Skin epidermis (tissue), 12 donors: ENCODE measurements around the gene CCBE1.
"Not testable (repeated sequence)": the region's sequence is repeated elsewhere in the genome, so short reads cannot be mapped to it uniquely, and the experiment has no call there.

ENCODE experiments used
- H3K27ac ChIP-seq, 21 experiments: fragments of 200-600 bp; sonication (generic) in 11 of 21; one replicate each; pipeline ENCODE4 v1.5.0; 2020; ENCODE audit warnings: mild to moderate bottlenecking in 3 of 21, inconsistent platforms in 2 of 21, moderate library complexity in 2 of 21
- H3K4me3 ChIP-seq, 7 experiments: fragments of 200-600 bp; sonication (generic) in 2 of 7; one replicate each; pipeline ENCODE4 v1.5.0; 2020; ENCODE audit warnings: inconsistent platforms in 2 of 7, mild to moderate bottlenecking in 2 of 7, moderate library complexity in 1 of 7

The CCBE1 gene

GRCh38 chr18:59718108-59718463 lies 20.9 kb upstream of the CCBE1 start:
- Histone ChIP-seq H3K4me3 (no peak overlapping the region), H3K27ac (peak overlapping the region in 2 of 21 experiments; percentile 75)

GRCh38 chr18:59717291-59717690 lies 20.1 kb upstream of the CCBE1 start:
- Histone ChIP-seq H3K4me3 (no peak overlapping the region), H3K27ac (no peak overlapping the region)

GRCh38 chr18:59715966-59716369 lies 18.7 kb upstream of the CCBE1 start:
- no peak overlapping the region for H3K27ac ChIP-seq

GRCh38 chr18:59715445-59715844 lies 18.2 kb upstream of the CCBE1 start:
- Histone ChIP-seq H3K4me3 (no peak overlapping the region), H3K27ac (no peak overlapping the region)

More at GRCh38 chr18:59715966-59716369, 18.7 kb upstream of the CCBE1 start:
- H3K4me3 ChIP-seq, result no peak overlapping the region

- H3K27ac ChIP-seq, H3K4me3 ChIP-seq: not testable (repeated sequence)
Observed at GRCh38 chr18:59714096-59714495, 16.9 kb upstream of the CCBE1 start.

- H3K4me3 ChIP-seq, result no peak overlapping the region
Observed at GRCh38 chr18:59712311-59712710, 15.1 kb upstream of the CCBE1 start.

GRCh38 chr18:59708988-59709387 lies 11.8 kb upstream of the CCBE1 start:
- H3K27ac ChIP-seq, result no peak overlapping the region
- H3K4me3 ChIP-seq, result no peak overlapping the region

More at GRCh38 chr18:59712311-59712710, 15.1 kb upstream of the CCBE1 start:
- H3K27ac ChIP-seq, result no peak overlapping the region

GRCh38 chr18:59707306-59707705 lies 10.1 kb upstream of the CCBE1 start:
- Histone ChIP-seq H3K27ac (no peak overlapping the region), H3K4me3 (no peak overlapping the region)

GRCh38 chr18:59706499-59706898 lies 9.3 kb upstream of the CCBE1 start:
- Histone ChIP-seq H3K27ac (peak overlapping the region in 1 of 21 experiments; percentile 12), H3K4me3 (no peak overlapping the region)

GRCh38 chr18:59705145-59705544 lies 7.9 kb upstream of the CCBE1 start:
- Histone ChIP-seq H3K4me3 (no peak overlapping the region), H3K27ac (no peak overlapping the region)

- Histone ChIP-seq H3K27ac (no peak overlapping the region), H3K4me3 (no peak overlapping the region)
Observed at GRCh38 chr18:59704146-59704545, 6.9 kb upstream of the CCBE1 start.

GRCh38 chr18:59701272-59701671 lies 4.0 kb upstream of the CCBE1 start:
- no peak overlapping the region for H3K27ac ChIP-seq
- no peak overlapping the region for H3K4me3 ChIP-seq

- no peak overlapping the region for H3K27ac ChIP-seq
Observed at GRCh38 chr18:59700535-59700967, 3.3 kb upstream of the CCBE1 start.

GRCh38 chr18:59699750-59700534 lies 2.7 kb upstream of the CCBE1 start:
- H3K27ac ChIP-seq, result no peak overlapping the region
- no peak overlapping the region for H3K4me3 ChIP-seq

More at GRCh38 chr18:59700535-59700967, 3.3 kb upstream of the CCBE1 start:
- H3K4me3 ChIP-seq, result no peak overlapping the region

GRCh38 chr18:59699061-59699460 lies 1.8 kb upstream of the CCBE1 start:
- Histone ChIP-seq H3K27ac (no peak overlapping the region), H3K4me3 (no peak overlapping the region)

GRCh38 chr18:59696311-59697235 lies 650 bp downstream of the CCBE1 start:
- H3K27ac ChIP-seq, result peak overlapping the region in 6 of 21 experiments; percentile 21 to 73 (median 44)
- peak overlapping the region; percentile 21 to 46 (median 33) for H3K4me3 ChIP-seq

GRCh38 chr18:59695551-59695950 lies 1.7 kb downstream of the CCBE1 start:
- Histone ChIP-seq H3K27ac (no peak overlapping the region), H3K4me3 (no peak overlapping the region)

GRCh38 chr18:59694824-59695223 lies 2.4 kb downstream of the CCBE1 start:
- no peak overlapping the region for H3K4me3 ChIP-seq
- H3K27ac ChIP-seq, result no peak overlapping the region

- Histone ChIP-seq H3K4me3 (no peak overlapping the region), H3K27ac (no peak overlapping the region)
Observed at GRCh38 chr18:59691996-59692395, 5.2 kb downstream of the CCBE1 start.

- Histone ChIP-seq H3K27ac (no peak overlapping the region), H3K4me3 (no peak overlapping the region)
Observed at GRCh38 chr18:59690996-59691395, 6.2 kb downstream of the CCBE1 start.
